ENCODE results near the gene SKP1. TPM values are rescaled to one million over a fixed set of nuclear protein-coding genes. Genes with fewer than 3 reads are reported as not detected.

SKP1 gene
- total and polyA plus RNA-seq, 5 donors from 2014 or later: 310 to 1,272 (median 1,236) TPM

DNA sequence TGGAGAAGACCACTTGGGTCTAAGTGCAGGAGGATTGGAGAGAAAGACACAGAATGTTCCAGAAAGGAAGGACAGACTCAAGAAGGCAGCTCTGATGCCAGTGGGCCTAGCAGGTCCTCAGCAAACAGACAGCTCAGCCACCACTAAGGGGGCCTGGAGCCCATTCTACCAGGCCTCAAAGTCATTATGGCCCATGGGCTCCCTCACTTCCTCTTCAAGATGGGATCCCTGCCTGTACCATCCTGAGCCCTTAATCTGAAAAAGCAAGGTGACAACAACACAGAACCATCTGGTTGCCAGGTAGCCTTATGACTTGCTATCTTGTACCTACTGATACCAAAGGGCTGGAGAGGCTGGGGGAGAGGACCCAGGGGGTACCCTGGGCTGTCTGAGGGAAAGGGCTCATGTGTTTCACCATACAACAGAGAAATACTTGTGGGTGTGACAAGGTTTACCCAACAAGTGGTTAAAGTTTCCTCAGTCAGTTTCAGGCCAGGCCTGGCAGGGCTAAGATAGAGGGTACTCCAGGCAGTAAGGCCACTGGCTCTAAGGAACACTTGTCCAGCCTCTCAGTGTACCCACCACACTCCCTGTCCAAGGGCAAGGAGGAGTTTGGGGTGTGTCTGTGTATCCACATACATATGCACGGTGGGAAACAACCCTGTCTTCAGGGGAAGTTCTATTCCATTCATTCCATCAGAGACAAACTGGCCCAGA, 31.6 kb downstream of the SKP1 start:
- Mint-ChIP-seq H3K27ac (peak overlapping the region; percentile 53 to 83 (median 63)), H3K4me1 (peaks cover 4 to 67% (median 23%) of the 10 kb centered on the region in 4 donors), H3K4me3 (peak overlapping the region in 1 of 4 donors; percentile 71), H3K27me3 (no peaks in the 10 kb centered on the region), H3K36me3 (peaks cover 54% of the 10 kb centered on the region), H3K9me3 (no peaks in the 10 kb centered on the region)
- no peak for DNase-seq
- Histone ChIP-seq H3K36me3 (ENCODE audit: control insufficient read depth, insufficient read depth, low read length) (peaks cover 81% of the 10 kb centered on the region), H3K9me3 (ENCODE audit: control insufficient read depth in 2 of 2, low read length in 2 of 2) (no peaks in the 10 kb centered on the region), H3K4me1 (ENCODE audit: control insufficient read depth, insufficient read depth, low read length, poor library complexity, severe bottlenecking) (peaks cover 17% of the 10 kb centered on the region), H3K27ac (ENCODE audit: insufficient read depth, low read length, poor library complexity, severe bottlenecking) (no peak overlapping the region), H3K27me3 (ENCODE audit: control insufficient read depth, insufficient read depth, low read length) (no peaks in the 10 kb centered on the region), H3K4me3 (ENCODE audit: low read depth, low read length) (no peak overlapping the region)
- no peak for ATAC-seq (ENCODE audit: low read depth in 2 of 2)

DNA sequence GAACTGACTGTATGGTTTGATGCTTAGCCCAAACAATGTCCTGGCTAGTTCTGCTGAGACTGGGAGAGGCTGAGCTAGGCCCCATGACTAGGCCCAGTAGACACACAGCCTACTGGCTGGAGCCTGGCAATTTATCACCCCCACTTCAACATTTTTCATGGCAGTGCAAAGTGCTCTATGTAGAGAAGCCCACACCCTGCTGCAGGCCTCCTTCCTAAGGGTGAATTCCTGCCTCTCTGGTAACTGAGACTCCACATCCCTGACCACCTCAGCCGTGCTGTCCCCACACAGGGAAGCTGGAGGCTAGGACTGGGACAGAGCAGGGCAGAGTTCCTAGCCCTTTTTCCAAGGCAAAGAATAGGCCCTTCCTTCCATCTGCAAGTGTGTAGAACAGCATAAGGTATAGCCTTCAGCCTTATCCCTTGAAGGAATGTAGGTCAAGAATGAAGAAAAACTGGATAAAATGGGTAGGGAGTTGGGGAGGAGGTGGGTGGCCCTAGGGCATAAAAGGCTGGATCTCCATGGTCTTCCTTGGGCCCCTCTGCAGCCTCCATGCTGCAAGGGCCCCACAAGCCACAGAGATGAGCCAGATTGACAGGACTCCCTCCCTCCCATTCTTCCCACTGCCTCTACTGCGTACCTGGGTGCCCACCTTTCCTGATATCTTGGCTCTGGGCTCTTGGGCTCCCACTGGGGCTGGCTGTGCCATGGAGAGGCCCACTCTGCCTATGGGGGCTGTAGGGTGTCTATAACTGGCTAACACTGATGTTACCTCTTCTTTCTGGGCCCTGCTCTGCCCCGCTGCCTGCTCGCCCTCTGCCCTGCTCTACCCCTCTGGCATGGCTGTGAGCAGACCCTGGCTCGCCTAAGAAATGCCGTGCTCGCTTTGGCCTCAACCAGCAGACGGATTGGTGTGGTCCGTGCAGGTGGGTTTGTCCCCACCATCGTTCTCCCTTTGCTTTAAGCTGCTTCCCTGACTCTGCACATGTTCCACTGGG, 32.5 kb downstream of the SKP1 start:
- Mint-ChIP-seq H3K36me3 (peaks cover 52% of the 10 kb centered on the region), H3K27ac (peak overlapping the region; percentile 31 to 83 (median 53)), H3K4me3 (peak overlapping the region in 2 of 4 donors; percentile 9 to 71), H3K4me1 (peaks cover 4 to 67% (median 24%) of the 10 kb centered on the region in 4 donors), H3K9me3 (no peaks in the 10 kb centered on the region), H3K27me3 (no peaks in the 10 kb centered on the region)
- ATAC-seq (ENCODE audit: low read depth in 2 of 2): no peak
- DNase-seq: no peak
- peaks cover 84% of the 10 kb centered on the region for H3K36me3 ChIP-seq (ENCODE audit: control insufficient read depth, insufficient read depth, low read length)
- H3K27ac ChIP-seq (ENCODE audit: insufficient read depth, low read length, poor library complexity, severe bottlenecking): no peak overlapping the region
- no peaks in the 10 kb centered on the region for H3K27me3 ChIP-seq (ENCODE audit: control insufficient read depth, insufficient read depth, low read length)
- peaks cover 24% of the 10 kb centered on the region for H3K4me1 ChIP-seq (ENCODE audit: control insufficient read depth, insufficient read depth, low read length, poor library complexity, severe bottlenecking)
- no peak overlapping the region for H3K4me3 ChIP-seq (ENCODE audit: low read depth, low read length)
- H3K9me3 ChIP-seq (ENCODE audit: control insufficient read depth in 2 of 2, low read length in 2 of 2): no peaks in the 10 kb centered on the region

GRCh38 chr5:134143431-134143830, 33.3 kb downstream of the SKP1 start:
- peaks cover 4 to 73% (median 22%) of the 10 kb centered on the region in 4 donors for H3K4me1 Mint-ChIP-seq
- no peaks in the 10 kb centered on the region for H3K27me3 ChIP-seq (ENCODE audit: control insufficient read depth, insufficient read depth, low read length)
- H3K4me3 ChIP-seq (ENCODE audit: low read depth, low read length): no peak overlapping the region
- no peaks in the 10 kb centered on the region for H3K9me3 Mint-ChIP-seq
- no peaks in the 10 kb centered on the region for H3K27me3 Mint-ChIP-seq
- DNase-seq (no peak), ATAC-seq (ENCODE audit: low read depth in 2 of 2) (no peak)
- H3K27ac Mint-ChIP-seq: no peak overlapping the region
- no peaks in the 10 kb centered on the region for H3K9me3 ChIP-seq (ENCODE audit: control insufficient read depth in 2 of 2, low read length in 2 of 2)
- no peak overlapping the region for H3K4me3 Mint-ChIP-seq
- peaks cover 32% of the 10 kb centered on the region for H3K4me1 ChIP-seq (ENCODE audit: control insufficient read depth, insufficient read depth, low read length, poor library complexity, severe bottlenecking)
- H3K36me3 Mint-ChIP-seq: peaks cover 55% of the 10 kb centered on the region
- H3K27ac ChIP-seq (ENCODE audit: insufficient read depth, low read length, poor library complexity, severe bottlenecking): no peak overlapping the region
- H3K36me3 ChIP-seq (ENCODE audit: control insufficient read depth, insufficient read depth, low read length): peaks cover 87% of the 10 kb centered on the region

GRCh38 chr5:134142806-134143205, 33.9 kb downstream of the SKP1 start:
- H3K27ac Mint-ChIP-seq: peak overlapping the region in 1 of 3 donors; percentile 41
- H3K9me3 Mint-ChIP-seq: no peaks in the 10 kb centered on the region
- H3K4me1 ChIP-seq (ENCODE audit: control insufficient read depth, insufficient read depth, low read length, poor library complexity, severe bottlenecking): peaks cover 39% of the 10 kb centered on the region

GRCh38 chr5:134142052-134142451, 34.7 kb downstream of the SKP1 start:
- DNase-seq (no peak), ATAC-seq (ENCODE audit: low read depth in 2 of 2) (no peak)
- peaks cover 55% of the 10 kb centered on the region for H3K36me3 Mint-ChIP-seq
- no peaks in the 10 kb centered on the region for H3K9me3 ChIP-seq (ENCODE audit: control insufficient read depth in 2 of 2, low read length in 2 of 2)
- H3K27me3 Mint-ChIP-seq: no peaks in the 10 kb centered on the region
- H3K27ac ChIP-seq (ENCODE audit: insufficient read depth, low read length, poor library complexity, severe bottlenecking): no peak overlapping the region
- no peaks in the 10 kb centered on the region for H3K27me3 ChIP-seq (ENCODE audit: control insufficient read depth, insufficient read depth, low read length)
- H3K4me3 Mint-ChIP-seq: no peak overlapping the region
- no peak overlapping the region for H3K4me3 ChIP-seq (ENCODE audit: low read depth, low read length)
- peaks cover 4 to 82% (median 24%) of the 10 kb centered on the region in 4 donors for H3K4me1 Mint-ChIP-seq
- H3K27ac Mint-ChIP-seq: peak overlapping the region; percentile 66 to 78 (median 76)
- peaks cover 86% of the 10 kb centered on the region for H3K36me3 ChIP-seq (ENCODE audit: control insufficient read depth, insufficient read depth, low read length)
- H3K4me1 ChIP-seq (ENCODE audit: control insufficient read depth, insufficient read depth, low read length, poor library complexity, severe bottlenecking): peaks cover 46% of the 10 kb centered on the region
- H3K9me3 Mint-ChIP-seq: no peaks in the 10 kb centered on the region

More at GRCh38 chr5:134142806-134143205, 33.9 kb downstream of the SKP1 start:
- Mint-ChIP-seq H3K4me1 (peaks cover 4 to 75% (median 21%) of the 10 kb centered on the region in 4 donors), H3K36me3 (peaks cover 55% of the 10 kb centered on the region), H3K4me3 (no peak overlapping the region), H3K27me3 (no peaks in the 10 kb centered on the region)
- Histone ChIP-seq H3K36me3 (ENCODE audit: control insufficient read depth, insufficient read depth, low read length) (peaks cover 92% of the 10 kb centered on the region), H3K27me3 (ENCODE audit: control insufficient read depth, insufficient read depth, low read length) (no peaks in the 10 kb centered on the region), H3K27ac (ENCODE audit: insufficient read depth, low read length, poor library complexity, severe bottlenecking) (no peak overlapping the region), H3K4me3 (ENCODE audit: low read depth, low read length) (no peak overlapping the region), H3K9me3 (ENCODE audit: control insufficient read depth in 2 of 2, low read length in 2 of 2) (no peaks in the 10 kb centered on the region)
- ATAC-seq (ENCODE audit: low read depth in 2 of 2): no peak
- DNase-seq: no peak

DNA sequence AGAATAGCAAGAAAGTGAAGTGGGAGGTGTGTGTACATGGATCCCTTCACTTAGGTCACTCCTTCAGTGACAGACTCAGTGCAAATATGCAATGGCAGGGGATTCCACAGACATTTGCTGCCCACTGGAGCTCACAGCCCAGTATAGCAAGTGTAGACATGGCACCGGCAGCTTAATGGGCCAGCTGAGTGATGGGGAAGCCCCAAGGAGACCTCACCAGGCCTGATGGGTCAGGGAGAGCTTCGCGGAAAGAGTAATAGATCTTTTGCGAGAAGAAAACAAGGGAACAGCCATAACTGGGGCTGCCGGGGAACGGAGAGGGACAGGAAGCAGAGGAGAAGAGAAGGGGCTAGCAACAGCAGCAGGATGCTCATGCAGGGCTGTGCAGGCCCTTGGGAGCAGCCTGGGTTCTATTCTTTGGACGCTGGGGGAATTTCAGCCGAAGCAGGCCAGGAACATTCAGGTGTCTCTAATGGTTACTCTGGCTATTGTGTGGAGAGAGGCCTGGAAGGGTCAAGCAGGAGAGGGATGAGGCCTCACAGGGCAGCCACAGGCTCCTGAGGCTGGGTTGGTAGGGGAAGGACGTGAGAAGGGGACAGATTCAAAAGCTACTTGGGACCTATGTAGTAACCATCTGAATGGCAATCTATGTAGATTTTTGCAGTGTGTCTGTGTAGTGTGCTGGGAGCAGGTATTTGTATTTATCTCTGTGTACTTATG, 35.3 kb downstream of the SKP1 start:
- ATAC-seq (ENCODE audit: low read depth in 2 of 2): peak in 1 of 2 donors; percentile 13
- peaks cover 52% of the 10 kb centered on the region for H3K4me1 ChIP-seq (ENCODE audit: control insufficient read depth, insufficient read depth, low read length, poor library complexity, severe bottlenecking)
- peaks cover 81% of the 10 kb centered on the region for H3K36me3 ChIP-seq (ENCODE audit: control insufficient read depth, insufficient read depth, low read length)

DNA sequence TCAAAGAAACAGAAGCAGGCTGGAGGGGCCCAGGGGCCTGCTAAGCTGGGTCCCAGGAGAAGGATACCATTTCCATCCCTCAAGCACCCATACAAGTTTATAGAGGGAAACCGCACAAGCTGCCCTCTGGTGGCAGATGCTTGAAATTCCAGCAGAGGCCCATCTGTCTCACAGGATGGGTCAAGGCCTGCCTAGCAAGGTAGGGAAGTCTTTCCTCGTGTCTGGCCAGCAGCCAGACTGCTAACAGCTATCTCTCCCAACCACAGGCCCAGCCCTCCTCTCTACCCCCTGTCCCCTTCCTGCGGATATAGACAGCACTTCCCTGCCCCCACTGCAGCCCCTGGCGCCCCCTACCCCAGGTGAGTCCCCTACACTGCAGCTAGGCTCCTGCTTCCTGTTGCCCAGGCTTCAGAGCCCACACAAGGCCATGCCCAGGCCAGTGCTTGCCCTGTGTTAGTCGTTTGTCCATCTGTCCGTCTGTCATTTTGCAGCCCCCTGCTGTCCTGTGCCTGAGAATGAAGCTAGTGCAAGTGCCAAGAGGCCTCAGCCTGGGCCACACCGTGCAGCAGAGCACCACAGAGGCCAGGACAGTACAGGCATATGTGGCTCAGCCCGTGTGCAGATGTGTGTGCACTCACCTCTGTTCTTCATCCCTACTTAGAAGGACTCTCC, 36.1 kb downstream of the SKP1 start:
- Mint-ChIP-seq H3K9me3 (no peaks in the 10 kb centered on the region), H3K4me1 (peaks cover 5 to 86% (median 30%) of the 10 kb centered on the region in 4 donors), H3K27ac (peak overlapping the region; percentile 78 to 94 (median 82)), H3K27me3 (no peaks in the 10 kb centered on the region), H3K4me3 (peak overlapping the region in 1 of 4 donors; percentile 28), H3K36me3 (peaks cover 58% of the 10 kb centered on the region)
- peak; percentile 39 to 69 (median 63) for DNase-seq
- Histone ChIP-seq H3K4me3 (ENCODE audit: low read depth, low read length) (no peak overlapping the region), H3K27ac (ENCODE audit: insufficient read depth, low read length, poor library complexity, severe bottlenecking) (peak overlapping the region; percentile 39), H3K9me3 (ENCODE audit: control insufficient read depth in 2 of 2, low read length in 2 of 2) (no peaks in the 10 kb centered on the region), H3K4me1 (ENCODE audit: control insufficient read depth, insufficient read depth, low read length, poor library complexity, severe bottlenecking) (peaks cover 60% of the 10 kb centered on the region), H3K36me3 (ENCODE audit: control insufficient read depth, insufficient read depth, low read length) (peaks cover 77% of the 10 kb centered on the region), H3K27me3 (ENCODE audit: control insufficient read depth, insufficient read depth, low read length) (no peaks in the 10 kb centered on the region)
- ATAC-seq (ENCODE audit: low read depth in 2 of 2): peak; percentile 43 to 44

More for the DNA sequence above, 35.3 kb downstream of the SKP1 start:
- Mint-ChIP-seq H3K27ac (peak overlapping the region; percentile 66 to 78 (median 76)), H3K27me3 (no peaks in the 10 kb centered on the region), H3K36me3 (peaks cover 58% of the 10 kb centered on the region), H3K9me3 (no peaks in the 10 kb centered on the region), H3K4me3 (no peak overlapping the region), H3K4me1 (peaks cover 4 to 82% (median 25%) of the 10 kb centered on the region in 4 donors)
- peak overlapping the region; percentile 39 for H3K27ac ChIP-seq (ENCODE audit: insufficient read depth, low read length, poor library complexity, severe bottlenecking)
- H3K4me3 ChIP-seq (ENCODE audit: low read depth, low read length): no peak overlapping the region
- DNase-seq: no peak
- H3K9me3 ChIP-seq (ENCODE audit: control insufficient read depth in 2 of 2, low read length in 2 of 2): no peaks in the 10 kb centered on the region
- H3K27me3 ChIP-seq (ENCODE audit: control insufficient read depth, insufficient read depth, low read length): no peaks in the 10 kb centered on the region
